GM12801 (cell line): ENCODE measurements around the gene SNX21.

Source experiments
- TF ChIP-seq, protein P1 (sequence below): IDR thresholded peaks from one replicate; pipeline ENCODE4 v1.5.1; 2011; ENCODE audit warnings: control low read depth; ENCODE audit not compliant: insufficient read length; ENCODE audit errors: extremely low read depth

The SNX21 gene

DNA sequence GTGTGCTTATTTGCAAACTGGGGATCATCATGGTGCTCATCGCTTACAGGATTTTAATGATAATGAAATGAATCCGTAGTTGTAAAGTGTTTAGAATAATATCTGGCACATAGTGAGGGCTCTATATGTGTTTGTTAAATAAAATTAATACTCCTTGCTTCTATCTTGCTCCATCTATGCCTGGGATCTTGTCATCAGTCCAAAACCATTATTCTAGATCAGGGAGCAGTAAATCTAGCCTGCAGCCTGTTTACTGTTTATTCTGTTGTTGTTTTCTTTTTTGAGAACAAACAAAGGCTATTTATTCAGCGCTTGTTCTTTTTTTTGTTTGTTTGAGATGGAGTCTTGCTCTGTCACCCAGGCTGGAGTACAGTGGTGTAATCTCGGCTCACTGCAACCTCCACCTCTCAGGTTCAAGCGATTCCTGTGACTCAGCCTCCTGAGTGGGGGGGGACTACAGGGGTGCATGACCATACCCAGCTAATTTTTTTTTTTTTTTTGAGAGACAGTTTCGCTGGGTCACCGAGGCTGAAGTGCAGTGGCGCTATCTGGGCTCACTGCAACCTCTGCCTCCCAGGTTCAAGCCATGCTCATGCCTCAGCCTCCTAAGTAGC is 15.5 kb downstream of the SNX21 start:
- TF ChIP-seq, protein P1, sequence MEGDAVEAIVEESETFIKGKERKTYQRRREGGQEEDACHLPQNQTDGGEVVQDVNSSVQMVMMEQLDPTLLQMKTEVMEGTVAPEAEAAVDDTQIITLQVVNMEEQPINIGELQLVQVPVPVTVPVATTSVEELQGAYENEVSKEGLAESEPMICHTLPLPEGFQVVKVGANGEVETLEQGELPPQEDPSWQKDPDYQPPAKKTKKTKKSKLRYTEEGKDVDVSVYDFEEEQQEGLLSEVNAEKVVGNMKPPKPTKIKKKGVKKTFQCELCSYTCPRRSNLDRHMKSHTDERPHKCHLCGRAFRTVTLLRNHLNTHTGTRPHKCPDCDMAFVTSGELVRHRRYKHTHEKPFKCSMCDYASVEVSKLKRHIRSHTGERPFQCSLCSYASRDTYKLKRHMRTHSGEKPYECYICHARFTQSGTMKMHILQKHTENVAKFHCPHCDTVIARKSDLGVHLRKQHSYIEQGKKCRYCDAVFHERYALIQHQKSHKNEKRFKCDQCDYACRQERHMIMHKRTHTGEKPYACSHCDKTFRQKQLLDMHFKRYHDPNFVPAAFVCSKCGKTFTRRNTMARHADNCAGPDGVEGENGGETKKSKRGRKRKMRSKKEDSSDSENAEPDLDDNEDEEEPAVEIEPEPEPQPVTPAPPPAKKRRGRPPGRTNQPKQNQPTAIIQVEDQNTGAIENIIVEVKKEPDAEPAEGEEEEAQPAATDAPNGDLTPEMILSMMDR: no peak

- TF ChIP-seq, protein P1: no peak
Measured at GRCh38 chr20:45850238-45850637, 16.6 kb downstream of the SNX21 start.

DNA sequence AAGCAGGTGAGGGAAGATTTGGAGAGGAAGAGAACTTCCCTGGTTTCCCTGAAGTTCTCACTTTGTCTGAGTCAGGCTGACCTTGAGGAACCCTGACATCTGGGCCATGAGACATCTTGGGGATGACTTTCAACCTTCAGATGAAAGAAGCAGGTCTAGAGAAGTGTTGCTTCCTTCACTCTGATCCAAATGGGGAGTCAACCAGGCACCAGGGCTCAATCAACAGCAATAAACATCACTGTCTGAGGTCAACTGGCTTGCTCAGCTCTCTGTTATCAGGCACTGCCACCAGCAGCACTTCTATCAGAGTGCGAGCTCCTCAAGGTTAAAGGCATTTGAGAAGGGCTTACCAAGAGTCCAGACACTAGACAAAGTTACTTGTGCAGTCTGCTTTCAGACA is 17.3 kb downstream of the SNX21 start:
- TF ChIP-seq, protein P1: no peak

- TF ChIP-seq, protein P1: no peak
Measured at GRCh38 chr20:45851501-45851900, 17.9 kb downstream of the SNX21 start.

DNA sequence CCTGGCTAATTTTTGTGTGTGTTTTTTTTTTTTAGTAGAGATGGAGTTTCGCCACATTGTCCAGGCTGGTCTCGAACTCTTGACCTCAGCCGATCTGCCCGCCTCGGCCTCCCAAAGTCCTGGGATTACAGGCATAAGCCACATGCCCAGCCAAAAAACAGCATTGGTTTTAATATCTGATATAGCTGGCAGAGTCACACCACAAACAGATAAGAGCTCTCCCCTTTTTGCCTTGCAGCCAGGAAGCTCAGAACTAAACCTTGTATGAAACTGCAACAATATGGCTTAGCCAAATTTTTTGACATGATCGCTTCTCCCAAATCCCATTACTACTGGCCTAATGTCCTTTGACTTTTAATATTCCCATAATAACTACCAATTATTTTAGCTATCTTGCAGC is 18.7 kb downstream of the SNX21 start:
- TF ChIP-seq, protein P1: no peak

DNA sequence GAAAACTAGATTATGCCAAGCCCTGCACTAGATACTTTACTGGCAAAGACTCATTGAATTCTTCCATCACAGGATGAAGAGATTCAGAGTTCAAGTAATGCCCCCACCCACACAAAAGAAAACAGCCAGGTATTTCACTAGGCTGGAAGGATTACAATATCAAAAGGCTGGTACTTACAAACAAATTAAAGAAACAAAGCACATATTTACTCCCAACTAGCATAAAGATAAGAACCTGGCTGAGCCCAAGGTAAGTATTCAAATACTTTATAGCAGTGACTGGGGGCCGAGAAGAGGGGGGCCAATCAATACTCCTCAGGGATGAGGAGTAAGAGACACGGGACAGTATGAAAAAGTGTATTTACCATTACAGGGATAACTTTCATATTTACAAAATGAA is 19.9 kb downstream of the SNX21 start:
- TF ChIP-seq, protein P1: no peak

GRCh38 chr20:45857114-45857881 is 23.7 kb downstream of the SNX21 start, which contains the start of the genes ACOT8 and ZSWIM3:
Gene ACOT8 (minus strand): TSS chr20:45857392. CDS start chr20:45857315, 77 bp downstream.
Gene ZSWIM3 (plus strand): TSS chr20:45857614. CDS start chr20:45857826, 212 bp downstream.
- TF ChIP-seq, protein P1: no peak
